ENCODE measurements around the gene SOHLH2.

SOHLH2 gene

GRCh38 chr13:36158611-36159010, 55.7 kb downstream of the SOHLH2 start:
- TF ChIP-seq, protein P1, sequence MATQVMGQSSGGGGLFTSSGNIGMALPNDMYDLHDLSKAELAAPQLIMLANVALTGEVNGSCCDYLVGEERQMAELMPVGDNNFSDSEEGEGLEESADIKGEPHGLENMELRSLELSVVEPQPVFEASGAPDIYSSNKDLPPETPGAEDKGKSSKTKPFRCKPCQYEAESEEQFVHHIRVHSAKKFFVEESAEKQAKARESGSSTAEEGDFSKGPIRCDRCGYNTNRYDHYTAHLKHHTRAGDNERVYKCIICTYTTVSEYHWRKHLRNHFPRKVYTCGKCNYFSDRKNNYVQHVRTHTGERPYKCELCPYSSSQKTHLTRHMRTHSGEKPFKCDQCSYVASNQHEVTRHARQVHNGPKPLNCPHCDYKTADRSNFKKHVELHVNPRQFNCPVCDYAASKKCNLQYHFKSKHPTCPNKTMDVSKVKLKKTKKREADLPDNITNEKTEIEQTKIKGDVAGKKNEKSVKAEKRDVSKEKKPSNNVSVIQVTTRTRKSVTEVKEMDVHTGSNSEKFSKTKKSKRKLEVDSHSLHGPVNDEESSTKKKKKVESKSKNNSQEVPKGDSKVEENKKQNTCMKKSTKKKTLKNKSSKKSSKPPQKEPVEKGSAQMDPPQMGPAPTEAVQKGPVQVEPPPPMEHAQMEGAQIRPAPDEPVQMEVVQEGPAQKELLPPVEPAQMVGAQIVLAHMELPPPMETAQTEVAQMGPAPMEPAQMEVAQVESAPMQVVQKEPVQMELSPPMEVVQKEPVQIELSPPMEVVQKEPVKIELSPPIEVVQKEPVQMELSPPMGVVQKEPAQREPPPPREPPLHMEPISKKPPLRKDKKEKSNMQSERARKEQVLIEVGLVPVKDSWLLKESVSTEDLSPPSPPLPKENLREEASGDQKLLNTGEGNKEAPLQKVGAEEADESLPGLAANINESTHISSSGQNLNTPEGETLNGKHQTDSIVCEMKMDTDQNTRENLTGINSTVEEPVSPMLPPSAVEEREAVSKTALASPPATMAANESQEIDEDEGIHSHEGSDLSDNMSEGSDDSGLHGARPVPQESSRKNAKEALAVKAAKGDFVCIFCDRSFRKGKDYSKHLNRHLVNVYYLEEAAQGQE (IDR thresholded peaks at IDR 0.05; ENCODE audit: insufficient replicate concordance, low read depth), result no peak
- TF ChIP-seq POLR2AphosphoS5 (IDR thresholded peaks at IDR 0.05; ENCODE audit: low read depth), result no peak
- no peak for TF ChIP-seq GABPA (IDR thresholded peaks at IDR 0.05; ENCODE audit: low read depth)
- DNase-seq (ENCODE audit: low read depth in 1 of 2, low spot score in 1 of 2), result no peak
- Histone ChIP-seq H3K27ac (replicated peaks) (no peak overlapping the region), H3K4me3 (replicated peaks; ENCODE audit: insufficient read depth, low read length) (no peak overlapping the region), H3K27me3 (ENCODE audit: insufficient read depth, poor library complexity, severe bottlenecking) (peaks cover 12% of the 10 kb centered on the region)

DNA sequence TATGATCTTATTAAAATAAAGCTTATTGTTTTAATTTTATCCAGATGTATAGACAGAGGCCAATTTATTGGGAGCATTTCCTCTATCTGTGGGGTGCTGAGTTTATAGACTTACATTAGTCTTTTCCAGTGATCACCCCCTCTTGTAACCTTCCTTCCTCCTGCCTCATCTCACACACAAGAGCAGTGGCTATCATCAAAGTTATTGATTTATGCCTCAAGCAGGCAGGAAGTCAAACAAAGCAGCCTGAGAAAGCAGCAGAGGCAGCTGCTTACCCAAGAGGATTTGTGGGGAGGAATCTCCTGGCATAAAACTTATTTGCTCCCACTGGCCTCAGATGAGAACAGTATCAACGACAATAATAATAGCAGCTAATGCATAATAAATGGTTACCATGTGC, 56.9 kb downstream of the SOHLH2 start:
- Histone ChIP-seq H3K27ac (replicated peaks) (no peak overlapping the region), H3K27me3 (ENCODE audit: insufficient read depth, poor library complexity, severe bottlenecking) (peaks cover 15% of the 10 kb centered on the region), H3K4me3 (replicated peaks; ENCODE audit: insufficient read depth, low read length) (no peak overlapping the region)
- no peak for DNase-seq (ENCODE audit: low read depth in 1 of 2, low spot score in 1 of 2)
- TF ChIP-seq, protein P2, sequence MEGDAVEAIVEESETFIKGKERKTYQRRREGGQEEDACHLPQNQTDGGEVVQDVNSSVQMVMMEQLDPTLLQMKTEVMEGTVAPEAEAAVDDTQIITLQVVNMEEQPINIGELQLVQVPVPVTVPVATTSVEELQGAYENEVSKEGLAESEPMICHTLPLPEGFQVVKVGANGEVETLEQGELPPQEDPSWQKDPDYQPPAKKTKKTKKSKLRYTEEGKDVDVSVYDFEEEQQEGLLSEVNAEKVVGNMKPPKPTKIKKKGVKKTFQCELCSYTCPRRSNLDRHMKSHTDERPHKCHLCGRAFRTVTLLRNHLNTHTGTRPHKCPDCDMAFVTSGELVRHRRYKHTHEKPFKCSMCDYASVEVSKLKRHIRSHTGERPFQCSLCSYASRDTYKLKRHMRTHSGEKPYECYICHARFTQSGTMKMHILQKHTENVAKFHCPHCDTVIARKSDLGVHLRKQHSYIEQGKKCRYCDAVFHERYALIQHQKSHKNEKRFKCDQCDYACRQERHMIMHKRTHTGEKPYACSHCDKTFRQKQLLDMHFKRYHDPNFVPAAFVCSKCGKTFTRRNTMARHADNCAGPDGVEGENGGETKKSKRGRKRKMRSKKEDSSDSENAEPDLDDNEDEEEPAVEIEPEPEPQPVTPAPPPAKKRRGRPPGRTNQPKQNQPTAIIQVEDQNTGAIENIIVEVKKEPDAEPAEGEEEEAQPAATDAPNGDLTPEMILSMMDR (IDR thresholded peaks at IDR 0.05; ENCODE audit: insufficient read depth, low read length), result no peak

- no peak for DNase-seq (ENCODE audit: low read depth in 1 of 2, low spot score in 1 of 2)
- Histone ChIP-seq H3K27me3 (ENCODE audit: insufficient read depth, poor library complexity, severe bottlenecking) (peaks cover 15% of the 10 kb centered on the region), H3K4me3 (replicated peaks; ENCODE audit: insufficient read depth, low read length) (no peak overlapping the region), H3K27ac (replicated peaks) (no peak overlapping the region)
- TF ChIP-seq, protein P1 (IDR thresholded peaks at IDR 0.05; ENCODE audit: insufficient replicate concordance, low read depth), result no peak
- TF ChIP-seq GABPA (IDR thresholded peaks at IDR 0.05; ENCODE audit: low read depth) (no peak), SPI1 (IDR thresholded peaks at IDR 0.05; ENCODE audit: borderline replicate concordance, low read depth) (no peak), POLR2AphosphoS5 (IDR thresholded peaks at IDR 0.05; ENCODE audit: low read depth) (no peak)
- TF ChIP-seq, protein P2 (IDR thresholded peaks at IDR 0.05; ENCODE audit: insufficient read depth, low read length), result no peak
Observed at GRCh38 chr13:36154567-36155291, 59.6 kb downstream of the SOHLH2 start.

- Histone ChIP-seq H3K27ac (replicated peaks) (no peak overlapping the region), H3K4me3 (replicated peaks; ENCODE audit: insufficient read depth, low read length) (no peak overlapping the region), H3K27me3 (ENCODE audit: insufficient read depth, poor library complexity, severe bottlenecking) (peaks cover 15% of the 10 kb centered on the region)
- TF ChIP-seq POLR2AphosphoS5 (IDR thresholded peaks at IDR 0.05; ENCODE audit: low read depth) (no peak), SPI1 (IDR thresholded peaks at IDR 0.05; ENCODE audit: borderline replicate concordance, low read depth) (no peak), GABPA (IDR thresholded peaks at IDR 0.05; ENCODE audit: low read depth) (no peak)
- TF ChIP-seq, protein P1 (IDR thresholded peaks at IDR 0.05; ENCODE audit: insufficient replicate concordance, low read depth), result no peak
- TF ChIP-seq, protein P2 (IDR thresholded peaks at IDR 0.05; ENCODE audit: insufficient read depth, low read length), result no peak
- no peak for DNase-seq (ENCODE audit: low read depth in 1 of 2, low spot score in 1 of 2)
Observed at GRCh38 chr13:36151591-36151990, 62.8 kb downstream of the SOHLH2 start.
